Nephron progenitor cell (in vitro differentiated cells): ENCODE data around the gene CAPZB.

Source experiments
- DNase-seq: peaks from one replicate; pipeline ENCODE4 v3.0.0; 2021
- H3K27ac Mint-ChIP-seq: 2 replicates; pipeline ENCODE4 v1.8.0; 2021; ENCODE audit warnings: mild to moderate bottlenecking, moderate library complexity, mixed read lengths
- H3K27me3 Mint-ChIP-seq: 2 replicates; pipeline ENCODE4 v1.8.0; 2021; ENCODE audit warnings: mild to moderate bottlenecking, low read depth, mixed read lengths; ENCODE audit not compliant: poor library complexity
- H3K36me3 Mint-ChIP-seq: 2 replicates; pipeline ENCODE4 v1.8.0; 2021; ENCODE audit warnings: low read depth, mixed read lengths
- H3K4me1 Mint-ChIP-seq: 2 replicates; pipeline ENCODE4 v1.8.0; 2021; ENCODE audit warnings: mixed read lengths
- H3K4me3 Mint-ChIP-seq: 2 replicates; pipeline ENCODE4 v1.8.0; 2021; ENCODE audit warnings: mild to moderate bottlenecking, moderate library complexity, mixed read lengths
- H3K9me3 Mint-ChIP-seq: 2 replicates; pipeline ENCODE4 v1.8.0; 2021; ENCODE audit warnings: mild to moderate bottlenecking, moderate library complexity, mixed read lengths
- TF ChIP-seq, protein P1 (sequence below): fragments of 200-600 bp; sonication (generic); IDR thresholded peaks from 2 replicates; pipeline ENCODE4 v1.5.0; 2021; ENCODE audit warnings: antibody characterized with exemption

The CAPZB gene

DNA sequence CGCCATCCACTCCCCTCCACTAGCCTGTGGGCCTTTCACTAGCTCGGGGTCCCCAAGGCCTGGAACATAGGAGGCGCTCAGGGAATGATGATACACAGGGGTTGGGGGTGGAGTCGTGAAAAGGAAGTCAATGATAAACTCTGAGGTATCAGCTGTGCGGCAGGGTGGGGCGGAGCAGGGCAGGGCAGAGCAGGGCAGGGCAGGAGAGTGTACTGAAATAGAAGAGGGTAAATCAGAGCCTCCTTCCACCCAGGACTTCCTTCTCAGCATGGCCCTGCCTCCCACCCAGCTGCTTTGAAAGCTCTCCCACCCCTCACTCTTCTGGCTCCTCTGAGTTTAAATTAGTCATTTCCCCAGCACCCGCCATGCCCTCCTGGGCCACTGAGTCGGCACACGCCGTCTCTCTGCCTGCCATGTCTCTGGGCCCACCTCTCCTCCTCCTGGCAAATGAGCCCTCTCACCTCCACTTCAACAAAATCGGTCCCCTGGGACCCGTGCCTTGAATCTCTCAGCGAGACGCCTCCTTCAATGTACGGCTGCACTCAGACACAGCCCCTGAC, 16.9 kb downstream of the CAPZB start:
- H3K27me3 Mint-ChIP-seq: no peaks in the 10 kb centered on the region

DNA sequence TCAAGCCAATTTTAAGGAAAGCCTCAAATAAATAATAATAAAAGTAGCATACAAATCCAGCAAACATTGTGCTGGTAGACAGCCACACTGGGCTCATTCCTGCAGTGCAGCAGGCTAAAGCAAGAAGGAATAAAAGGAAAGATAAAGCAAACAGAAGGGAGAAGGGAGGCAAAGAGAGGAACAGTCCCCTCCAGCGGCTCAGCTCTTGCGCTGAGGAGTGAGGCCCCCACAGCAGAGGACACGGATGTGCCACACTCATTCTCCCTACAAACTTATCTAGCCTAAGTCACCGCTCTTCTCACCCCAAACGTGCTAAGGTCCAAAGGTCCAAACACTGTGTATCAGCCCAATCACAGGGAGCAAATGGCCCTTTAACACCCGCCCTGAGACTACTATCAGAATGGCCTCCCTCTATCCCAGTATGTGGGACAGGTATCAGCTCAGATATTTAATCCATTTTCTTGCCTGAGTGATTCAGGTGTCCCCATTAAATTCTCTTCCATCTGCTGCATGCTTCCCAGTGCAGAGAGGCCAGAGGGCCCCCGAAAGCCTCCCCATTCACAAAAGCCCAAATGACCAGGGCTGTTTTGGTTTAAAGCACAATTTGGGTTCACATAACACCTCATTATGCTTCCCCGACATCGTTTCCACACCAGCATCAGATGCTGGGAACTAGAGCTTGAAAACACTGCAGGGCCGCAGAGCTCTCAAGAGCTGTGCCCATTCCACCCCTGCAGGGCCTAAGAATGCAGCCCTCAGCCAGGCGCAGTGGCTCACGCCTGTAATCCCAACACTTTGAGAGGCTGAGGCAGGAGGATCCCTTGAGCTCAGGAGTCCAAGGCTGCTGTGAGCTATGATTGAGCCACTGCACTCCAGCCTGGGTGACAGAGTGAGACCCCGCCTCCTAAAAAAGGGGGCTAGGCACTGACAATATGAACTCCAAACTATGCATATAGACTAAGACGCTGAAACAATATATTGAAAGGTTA, 17.8 kb downstream of the CAPZB start:
- Mint-ChIP-seq H3K4me1 (peaks cover 67% of the 10 kb centered on the region), H3K27me3 (no peaks in the 10 kb centered on the region), H3K4me3 (no peak overlapping the region), H3K36me3 (peaks cover 33% of the 10 kb centered on the region), H3K27ac (peak overlapping the region; percentile 91), H3K9me3 (no peaks in the 10 kb centered on the region)
- TF ChIP-seq, protein P1, sequence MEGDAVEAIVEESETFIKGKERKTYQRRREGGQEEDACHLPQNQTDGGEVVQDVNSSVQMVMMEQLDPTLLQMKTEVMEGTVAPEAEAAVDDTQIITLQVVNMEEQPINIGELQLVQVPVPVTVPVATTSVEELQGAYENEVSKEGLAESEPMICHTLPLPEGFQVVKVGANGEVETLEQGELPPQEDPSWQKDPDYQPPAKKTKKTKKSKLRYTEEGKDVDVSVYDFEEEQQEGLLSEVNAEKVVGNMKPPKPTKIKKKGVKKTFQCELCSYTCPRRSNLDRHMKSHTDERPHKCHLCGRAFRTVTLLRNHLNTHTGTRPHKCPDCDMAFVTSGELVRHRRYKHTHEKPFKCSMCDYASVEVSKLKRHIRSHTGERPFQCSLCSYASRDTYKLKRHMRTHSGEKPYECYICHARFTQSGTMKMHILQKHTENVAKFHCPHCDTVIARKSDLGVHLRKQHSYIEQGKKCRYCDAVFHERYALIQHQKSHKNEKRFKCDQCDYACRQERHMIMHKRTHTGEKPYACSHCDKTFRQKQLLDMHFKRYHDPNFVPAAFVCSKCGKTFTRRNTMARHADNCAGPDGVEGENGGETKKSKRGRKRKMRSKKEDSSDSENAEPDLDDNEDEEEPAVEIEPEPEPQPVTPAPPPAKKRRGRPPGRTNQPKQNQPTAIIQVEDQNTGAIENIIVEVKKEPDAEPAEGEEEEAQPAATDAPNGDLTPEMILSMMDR: no peak
- DNase-seq: no peak

More for the DNA sequence above, 16.9 kb downstream of the CAPZB start:
- H3K36me3 Mint-ChIP-seq: peaks cover 31% of the 10 kb centered on the region
- H3K27ac Mint-ChIP-seq: peak overlapping the region; percentile 95
- TF ChIP-seq, protein P1: no peak
- H3K4me1 Mint-ChIP-seq: peaks cover 60% of the 10 kb centered on the region
- no peak for DNase-seq
- H3K9me3 Mint-ChIP-seq: no peaks in the 10 kb centered on the region
- no peak overlapping the region for H3K4me3 Mint-ChIP-seq

DNA sequence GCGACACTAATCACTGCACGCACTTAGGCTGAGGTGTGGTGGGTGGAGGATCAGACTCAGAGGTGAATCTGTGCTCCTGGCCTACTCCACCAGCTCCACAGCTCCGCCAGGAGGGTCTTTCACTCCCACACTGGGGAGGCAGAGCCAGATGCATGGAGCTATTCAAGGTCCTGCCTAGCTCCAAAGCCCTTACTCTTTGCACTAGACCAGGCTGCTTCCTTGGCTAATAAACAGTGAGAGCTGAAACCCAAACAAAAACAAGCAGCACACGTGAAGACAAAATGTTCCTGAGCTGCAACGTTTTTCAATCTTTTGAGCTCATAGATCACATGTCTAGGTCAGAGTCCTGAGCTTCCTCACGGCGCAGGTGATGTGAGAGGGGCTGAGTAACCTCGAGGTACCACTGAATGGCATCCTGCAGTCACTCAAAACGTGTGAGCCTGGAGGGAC, 19.2 kb downstream of the CAPZB start:
- no peak for DNase-seq
- H3K27me3 Mint-ChIP-seq: no peaks in the 10 kb centered on the region
- no peak overlapping the region for H3K4me3 Mint-ChIP-seq
- peaks cover 64% of the 10 kb centered on the region for H3K4me1 Mint-ChIP-seq
- TF ChIP-seq, protein P1: no peak
- H3K36me3 Mint-ChIP-seq: peaks cover 20% of the 10 kb centered on the region
- no peak overlapping the region for H3K27ac Mint-ChIP-seq
- no peaks in the 10 kb centered on the region for H3K9me3 Mint-ChIP-seq

DNA sequence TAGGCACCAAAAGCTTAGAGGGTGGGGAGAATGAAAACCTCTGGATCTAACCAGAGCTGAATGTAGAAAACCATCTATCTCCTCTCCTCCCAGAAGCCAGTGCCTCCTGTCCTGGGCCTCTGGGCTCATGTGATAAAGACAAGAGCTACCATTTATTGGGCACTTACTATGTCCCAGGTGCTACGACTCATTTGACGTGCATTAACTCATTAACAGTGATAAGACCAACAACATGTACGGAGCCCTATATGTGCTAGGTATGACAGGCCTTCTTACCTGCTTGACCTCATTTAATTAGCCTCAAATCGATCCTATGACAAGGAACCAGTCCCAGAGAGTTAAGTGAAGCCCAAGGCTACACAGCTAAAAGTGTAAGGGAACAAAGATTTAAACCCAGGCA, 19.7 kb downstream of the CAPZB start:
- H3K27me3 Mint-ChIP-seq: no peaks in the 10 kb centered on the region
- no peak for DNase-seq
- H3K9me3 Mint-ChIP-seq: no peaks in the 10 kb centered on the region
- H3K36me3 Mint-ChIP-seq: peaks cover 17% of the 10 kb centered on the region
- H3K4me3 Mint-ChIP-seq: no peak overlapping the region
- H3K4me1 Mint-ChIP-seq: peaks cover 64% of the 10 kb centered on the region
- TF ChIP-seq, protein P1: no peak
- H3K27ac Mint-ChIP-seq: no peak overlapping the region

DNA sequence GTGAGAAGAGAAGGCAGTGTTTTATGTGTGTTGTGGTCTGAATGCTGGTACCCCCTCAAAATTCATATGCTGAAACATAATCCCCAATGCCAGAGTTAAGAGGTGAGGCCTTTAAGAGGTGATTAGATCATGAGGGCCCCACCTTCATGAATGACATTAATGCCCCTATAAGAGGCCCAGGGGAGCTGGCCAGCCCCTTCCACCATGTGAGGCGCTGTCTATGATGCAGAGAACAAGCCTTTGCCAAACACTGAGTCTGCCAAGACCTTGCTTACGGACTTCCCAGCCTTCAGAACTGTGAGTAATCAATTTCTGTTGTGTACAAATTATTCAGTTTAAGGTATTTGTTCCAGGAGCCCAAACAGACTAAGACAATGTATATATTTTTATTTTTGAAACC, 20.2 kb downstream of the CAPZB start:
- Mint-ChIP-seq H3K9me3 (no peaks in the 10 kb centered on the region), H3K4me3 (no peak overlapping the region), H3K27me3 (no peaks in the 10 kb centered on the region), H3K27ac (no peak overlapping the region), H3K4me1 (peaks cover 60% of the 10 kb centered on the region), H3K36me3 (peaks cover 18% of the 10 kb centered on the region)
- TF ChIP-seq, protein P1: no peak
- DNase-seq: no peak
